Measurements from ENCODE around the gene INO80E.
"Not testable (repeated sequence)": the region's sequence is repeated elsewhere in the genome, so short reads cannot be mapped to it uniquely, and the experiment has no call there.

The INO80E gene

DNA sequence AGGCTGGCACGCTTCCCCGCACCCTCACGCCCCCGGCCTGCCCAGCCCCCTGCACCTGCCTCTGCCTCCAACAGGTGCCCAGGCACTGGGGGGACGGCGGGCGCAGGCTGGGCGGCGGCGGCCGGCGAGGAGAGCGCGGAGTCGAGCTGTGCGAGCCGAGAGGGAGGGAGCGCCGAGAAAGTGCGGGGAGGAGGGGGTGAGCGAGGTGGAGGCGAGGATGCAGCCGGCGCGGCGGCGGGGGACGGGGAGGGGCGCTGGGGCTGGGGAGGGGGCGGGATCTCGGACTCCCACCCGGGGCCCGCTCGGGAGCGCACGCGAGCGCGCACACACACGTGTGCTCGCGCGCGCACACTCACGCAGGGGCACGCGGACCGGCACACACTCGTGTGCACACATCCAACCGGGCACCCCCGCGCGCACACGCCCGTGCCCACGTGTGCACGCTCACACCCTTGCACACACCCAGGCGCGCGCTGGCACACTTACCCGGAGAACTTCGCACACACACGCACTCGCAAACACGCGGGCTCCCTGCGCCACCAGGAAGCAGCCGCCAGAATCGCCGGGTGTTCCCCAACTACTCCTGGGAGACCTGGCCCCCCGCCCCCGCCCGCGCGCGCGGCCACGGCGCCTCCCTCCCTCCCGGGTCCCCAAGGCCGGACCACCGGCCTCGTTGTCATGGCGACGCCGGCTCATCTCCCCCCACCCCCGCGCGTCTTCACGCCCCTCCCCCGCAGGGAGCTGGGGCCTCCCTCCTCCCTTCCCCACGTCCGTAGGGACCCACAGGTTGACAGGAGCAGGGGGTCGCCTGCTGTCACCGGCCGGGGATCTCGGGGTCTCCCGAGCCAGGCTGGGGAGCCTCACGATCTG lies 15.0 kb downstream of the INO80E start, which contains the start of gene DOC2A:
Gene DOC2A (minus strand): TSS at position 184 of the 870 bp plus-strand sequence. CDS start 805 bp downstream, outside the sequence.
- Histone ChIP-seq H3K27ac (ENCODE audit: insufficient read depth, low read depth, low read length, poor library complexity, severe bottlenecking) (no peak within 1 kb of the TSS), H3K4me1 (ENCODE audit: control insufficient read depth, insufficient read depth, low read length) (peaks cover 13% of the 10 kb centered on the region), H3K9me3 (ENCODE audit: control insufficient read depth, low read length) (no peaks in the 10 kb centered on the region), H3K27me3 (ENCODE audit: control insufficient read depth, insufficient read depth, low read length, poor library complexity, severe bottlenecking) (peaks cover 37% of the 10 kb centered on the region), H3K4me3 (ENCODE audit: insufficient read depth, low read depth, low read length) (peak within 1 kb of the TSS; percentile 54), H3K36me3 (ENCODE audit: control insufficient read depth, insufficient read depth, low read length) (no peaks in the 10 kb centered on the region)
- 0% methylated on average over 99 of the region's 99 CpGs for WGBS, 2 experiments

- Histone ChIP-seq H3K36me3 (ENCODE audit: control insufficient read depth, insufficient read depth, low read length) (no peaks in the 10 kb centered on the region), H3K27me3 (ENCODE audit: control insufficient read depth, insufficient read depth, low read length, poor library complexity, severe bottlenecking) (peaks cover 37% of the 10 kb centered on the region), H3K4me1 (ENCODE audit: control insufficient read depth, insufficient read depth, low read length) (peaks cover 13% of the 10 kb centered on the region), H3K4me3 (ENCODE audit: insufficient read depth, low read depth, low read length) (peak overlapping the region; percentile 54), H3K27ac (ENCODE audit: insufficient read depth, low read depth, low read length, poor library complexity, severe bottlenecking) (no peak overlapping the region), H3K9me3 (ENCODE audit: control insufficient read depth, low read length) (no peaks in the 10 kb centered on the region)
- 12 to 13% methylated on average over 31 of the region's 31 CpGs for WGBS, 2 experiments
Observed at GRCh38 chr16:30011714-30012504, 15.9 kb downstream of the INO80E start.

GRCh38 chr16:30012598-30012997 lies 16.6 kb downstream of the INO80E start:
- not testable (repeated sequence) for H3K27ac ChIP-seq (ENCODE audit: insufficient read depth, low read depth, low read length, poor library complexity, severe bottlenecking); H3K36me3 ChIP-seq (ENCODE audit: control insufficient read depth, insufficient read depth, low read length); H3K4me3 ChIP-seq (ENCODE audit: insufficient read depth, low read depth, low read length); H3K9me3 ChIP-seq (ENCODE audit: control insufficient read depth, low read length)
- peaks cover 37% of the 10 kb centered on the region for H3K27me3 ChIP-seq (ENCODE audit: control insufficient read depth, insufficient read depth, low read length, poor library complexity, severe bottlenecking)
- peaks cover 13% of the 10 kb centered on the region for H3K4me1 ChIP-seq (ENCODE audit: control insufficient read depth, insufficient read depth, low read length)
- WGBS, 2 experiments: 82 to 84% methylated on average over 14 of the region's 14 CpGs

GRCh38 chr16:30015450-30015849 lies 19.4 kb downstream of the INO80E start:
- not testable (repeated sequence) for H3K4me3 ChIP-seq (ENCODE audit: insufficient read depth, low read depth, low read length); H3K9me3 ChIP-seq (ENCODE audit: control insufficient read depth, low read length); H3K36me3 ChIP-seq (ENCODE audit: control insufficient read depth, insufficient read depth, low read length); H3K4me1 ChIP-seq (ENCODE audit: control insufficient read depth, insufficient read depth, low read length); H3K27ac ChIP-seq (ENCODE audit: insufficient read depth, low read depth, low read length, poor library complexity, severe bottlenecking)
- peaks cover 24% of the 10 kb centered on the region for H3K27me3 ChIP-seq (ENCODE audit: control insufficient read depth, insufficient read depth, low read length, poor library complexity, severe bottlenecking)
- 87 to 92% methylated on average over 7 of the region's 7 CpGs for WGBS, 2 experiments

DNA sequence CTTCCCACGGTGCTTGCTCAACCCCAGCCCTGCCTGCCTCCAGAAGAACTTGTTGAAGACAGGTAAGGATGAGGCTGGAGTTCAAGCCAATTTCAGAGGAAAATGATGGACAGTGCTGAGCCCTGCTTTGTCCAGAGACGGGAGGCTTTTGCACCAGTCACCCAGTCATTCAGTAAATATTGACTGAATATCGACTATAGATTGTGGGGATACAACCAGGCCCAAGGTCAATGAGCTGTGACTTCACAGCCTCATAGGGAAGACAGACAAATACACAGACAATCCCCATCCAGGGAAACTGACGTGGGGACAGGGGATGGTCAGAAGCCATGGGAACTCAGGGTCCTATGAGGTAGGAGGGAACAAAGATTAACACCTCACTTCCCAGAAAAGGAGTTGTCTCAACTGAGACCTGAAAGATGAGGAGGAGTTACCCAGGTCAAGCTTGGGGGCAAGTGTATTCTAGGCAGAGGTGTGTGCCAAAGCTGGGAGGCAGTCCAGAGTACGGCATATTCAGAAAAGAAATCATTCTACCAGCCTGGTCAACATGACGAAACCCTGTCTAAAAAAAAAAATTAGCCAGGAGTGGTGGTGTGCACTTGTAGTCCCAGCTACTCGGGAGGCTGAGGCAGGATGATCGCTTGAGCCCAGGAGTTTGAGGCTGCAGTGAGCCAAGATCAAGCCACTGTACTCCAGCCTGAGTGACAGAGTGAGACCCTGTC lies 20.7 kb downstream of the INO80E start:
- WGBS, 2 experiments: 83 to 84% methylated on average over 8 of the region's 8 CpGs

GRCh38 chr16:30017277-30017656 lies 21.2 kb downstream of the INO80E start:
- WGBS, 2 experiments: 92% methylated on average over 2 of the region's 2 CpGs
- H3K9me3 ChIP-seq (ENCODE audit: control insufficient read depth, low read length): no peaks in the 10 kb centered on the region
- H3K4me3 ChIP-seq (ENCODE audit: insufficient read depth, low read depth, low read length): no peak overlapping the region
- H3K4me1 ChIP-seq (ENCODE audit: control insufficient read depth, insufficient read depth, low read length): no peaks in the 10 kb centered on the region
- no peak overlapping the region for H3K27ac ChIP-seq (ENCODE audit: insufficient read depth, low read depth, low read length, poor library complexity, severe bottlenecking)
- no peaks in the 10 kb centered on the region for H3K36me3 ChIP-seq (ENCODE audit: control insufficient read depth, insufficient read depth, low read length)
- peaks cover 6% of the 10 kb centered on the region for H3K27me3 ChIP-seq (ENCODE audit: control insufficient read depth, insufficient read depth, low read length, poor library complexity, severe bottlenecking)

More for the DNA sequence above, 20.7 kb downstream of the INO80E start:
- Histone ChIP-seq H3K27me3 (ENCODE audit: control insufficient read depth, insufficient read depth, low read length, poor library complexity, severe bottlenecking) (peaks cover 11% of the 10 kb centered on the region), H3K36me3 (ENCODE audit: control insufficient read depth, insufficient read depth, low read length) (no peaks in the 10 kb centered on the region), H3K4me1 (ENCODE audit: control insufficient read depth, insufficient read depth, low read length) (no peaks in the 10 kb centered on the region), H3K9me3 (ENCODE audit: control insufficient read depth, low read length) (no peaks in the 10 kb centered on the region), H3K27ac (ENCODE audit: insufficient read depth, low read depth, low read length, poor library complexity, severe bottlenecking) (no peak overlapping the region), H3K4me3 (ENCODE audit: insufficient read depth, low read depth, low read length) (no peak overlapping the region)

DNA sequence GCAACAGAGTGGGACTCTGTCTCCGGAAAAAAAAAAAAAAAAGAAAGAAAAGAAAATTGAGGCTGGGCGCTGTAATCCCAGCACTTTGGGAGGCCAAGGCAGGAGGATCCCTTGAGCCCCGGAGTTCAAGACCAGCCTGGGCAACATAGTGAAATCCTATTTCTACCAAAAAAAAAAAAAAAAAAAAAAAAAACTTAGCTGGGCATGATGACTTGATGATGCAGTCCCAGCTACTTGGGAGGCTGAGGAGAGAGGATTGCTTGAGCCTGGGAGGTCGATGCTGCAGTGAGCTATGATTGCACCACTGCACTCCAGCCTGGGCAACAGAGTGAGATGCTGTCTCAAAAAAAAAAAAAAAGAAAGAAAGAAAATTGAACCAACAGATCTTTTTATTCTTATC lies 21.9 kb downstream of the INO80E start:
- H3K4me3 ChIP-seq (ENCODE audit: insufficient read depth, low read depth, low read length); H3K36me3 ChIP-seq (ENCODE audit: control insufficient read depth, insufficient read depth, low read length); H3K9me3 ChIP-seq (ENCODE audit: control insufficient read depth, low read length); H3K4me1 ChIP-seq (ENCODE audit: control insufficient read depth, insufficient read depth, low read length); H3K27ac ChIP-seq (ENCODE audit: insufficient read depth, low read depth, low read length, poor library complexity, severe bottlenecking); H3K27me3 ChIP-seq (ENCODE audit: control insufficient read depth, insufficient read depth, low read length, poor library complexity, severe bottlenecking): not testable (repeated sequence)
- 86 to 90% methylated on average over 2 to 4 of the region's 4 CpGs for WGBS, 2 experiments

GRCh38 chr16:30018731-30019158 lies 22.7 kb downstream of the INO80E start:
- H3K4me1 ChIP-seq (ENCODE audit: control insufficient read depth, insufficient read depth, low read length): no peaks in the 10 kb centered on the region
- H3K36me3 ChIP-seq (ENCODE audit: control insufficient read depth, insufficient read depth, low read length): no peaks in the 10 kb centered on the region
- no peaks in the 10 kb centered on the region for H3K9me3 ChIP-seq (ENCODE audit: control insufficient read depth, low read length)
- no peaks in the 10 kb centered on the region for H3K27me3 ChIP-seq (ENCODE audit: control insufficient read depth, insufficient read depth, low read length, poor library complexity, severe bottlenecking)
- no peak overlapping the region for H3K27ac ChIP-seq (ENCODE audit: insufficient read depth, low read depth, low read length, poor library complexity, severe bottlenecking)
- H3K4me3 ChIP-seq (ENCODE audit: insufficient read depth, low read depth, low read length): no peak overlapping the region
- 74 to 79% methylated on average over 4 of the region's 4 CpGs for WGBS, 2 experiments

DNA sequence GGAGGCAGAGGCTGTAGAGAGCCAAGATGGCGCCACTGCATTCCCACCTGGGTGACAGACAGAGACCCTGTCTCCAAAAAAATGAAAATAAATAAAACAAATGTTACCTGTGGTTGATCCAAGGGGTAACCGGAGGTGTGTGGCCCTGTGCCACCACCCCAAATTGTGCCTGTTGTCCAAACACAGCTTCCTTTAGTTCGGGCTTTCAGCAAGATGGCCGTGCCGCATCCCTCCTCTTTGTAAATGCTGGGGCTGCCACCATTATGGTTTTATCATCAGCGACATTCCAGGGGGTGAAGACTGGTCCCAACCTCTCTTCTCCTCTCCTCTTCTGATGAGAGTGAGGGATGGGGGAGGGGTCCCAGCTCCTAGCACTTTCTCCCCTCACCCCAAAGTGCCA lies 26.8 kb downstream of the INO80E start, which contains the start of gene C16orf92:
Gene C16orf92 (plus strand): TSS at position 312 of the 400 bp plus-strand sequence. CDS start 143 bp downstream, outside the sequence.
- WGBS, 2 experiments: 91 to 92% methylated on average over 6 of the region's 6 CpGs

More for the DNA sequence above, 26.8 kb downstream of the INO80E start, which contains the start of gene C16orf92:
- Histone ChIP-seq H3K4me3 (ENCODE audit: insufficient read depth, low read depth, low read length) (no peak within 1 kb of the TSS), H3K4me1 (ENCODE audit: control insufficient read depth, insufficient read depth, low read length) (no peaks in the 10 kb centered on the region), H3K36me3 (ENCODE audit: control insufficient read depth, insufficient read depth, low read length) (no peaks in the 10 kb centered on the region), H3K9me3 (ENCODE audit: control insufficient read depth, low read length) (no peaks in the 10 kb centered on the region), H3K27me3 (ENCODE audit: control insufficient read depth, insufficient read depth, low read length, poor library complexity, severe bottlenecking) (no peaks in the 10 kb centered on the region), H3K27ac (ENCODE audit: insufficient read depth, low read depth, low read length, poor library complexity, severe bottlenecking) (no peak within 1 kb of the TSS)
